Measurements from ENCODE around the gene UBN1. TPM values are rescaled to one million over a fixed set of nuclear protein-coding genes. Genes with fewer than 3 reads are reported as not detected.
"Not testable (repeated sequence)": the region's sequence is repeated elsewhere in the genome, so short reads cannot be mapped to it uniquely, and the experiment has no call there.

UBN1 gene
- total RNA-seq, 1 donor from 2014 or later: 50.1 TPM

DNA sequence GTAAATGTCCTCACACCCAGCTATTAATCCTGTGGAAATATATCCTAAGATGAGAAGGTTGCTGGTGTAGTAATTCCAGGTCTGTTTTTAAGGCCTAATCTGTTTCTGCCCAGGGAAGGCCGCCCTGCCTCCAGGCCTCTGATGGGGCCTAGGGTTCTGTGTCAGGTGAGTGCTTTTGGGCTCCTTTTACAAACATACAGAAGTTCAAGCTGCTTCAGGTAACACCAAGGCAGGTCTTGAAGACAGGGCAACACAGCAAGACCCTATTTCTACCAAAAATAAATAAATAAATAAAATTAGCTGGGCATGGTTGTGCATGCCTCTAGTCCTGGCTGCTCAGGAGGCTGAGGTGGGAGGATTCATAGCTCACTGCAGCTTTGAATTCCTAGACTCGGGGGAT lies 80.4 kb downstream of the UBN1 start:
- DNase-seq (ENCODE audit: extremely low read depth, low read depth, low spot score): no peak

DNA sequence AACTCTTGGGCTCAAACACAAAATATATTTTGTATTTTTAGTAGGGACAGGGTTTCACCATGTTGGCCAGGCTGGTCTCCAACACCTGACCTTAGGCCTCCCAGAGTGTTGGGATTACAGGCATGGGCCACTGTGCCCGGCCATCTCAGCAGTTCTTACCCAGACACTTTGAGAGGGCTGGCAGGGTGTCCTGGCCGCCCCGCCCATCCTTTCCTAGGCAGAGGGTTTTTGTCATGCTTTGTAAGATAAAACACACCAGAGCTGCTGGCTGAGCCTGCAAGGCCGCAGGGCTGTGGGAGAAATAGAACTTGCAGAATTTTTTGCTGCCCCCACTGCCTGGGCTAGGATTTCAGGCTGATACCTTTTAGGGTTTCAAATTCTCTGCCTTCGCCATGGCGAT lies 80.9 kb downstream of the UBN1 start:
- no peak for DNase-seq (ENCODE audit: extremely low read depth, low read depth, low spot score)

DNA sequence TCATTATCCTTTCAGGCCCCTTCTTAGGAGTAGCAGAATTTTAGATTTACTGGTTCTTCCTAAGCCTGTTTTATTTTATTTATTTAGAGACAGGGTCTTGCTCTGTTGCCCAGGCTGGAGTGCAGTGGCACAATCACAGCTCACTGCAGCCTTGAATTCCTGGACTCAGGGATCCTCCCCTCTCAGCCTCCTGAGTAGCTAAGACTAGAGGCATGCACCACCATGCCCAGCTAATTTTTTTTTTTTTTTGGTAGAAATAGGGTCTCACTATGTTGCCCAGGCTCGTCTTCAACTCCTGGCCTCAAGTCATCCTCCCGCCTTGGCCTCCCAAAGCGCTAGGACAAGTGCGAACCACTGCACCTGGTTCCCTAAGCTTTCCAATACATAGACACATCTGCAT lies 82.3 kb downstream of the UBN1 start:
- DNase-seq (ENCODE audit: extremely low read depth, low read depth, low spot score): not testable (repeated sequence)

DNA sequence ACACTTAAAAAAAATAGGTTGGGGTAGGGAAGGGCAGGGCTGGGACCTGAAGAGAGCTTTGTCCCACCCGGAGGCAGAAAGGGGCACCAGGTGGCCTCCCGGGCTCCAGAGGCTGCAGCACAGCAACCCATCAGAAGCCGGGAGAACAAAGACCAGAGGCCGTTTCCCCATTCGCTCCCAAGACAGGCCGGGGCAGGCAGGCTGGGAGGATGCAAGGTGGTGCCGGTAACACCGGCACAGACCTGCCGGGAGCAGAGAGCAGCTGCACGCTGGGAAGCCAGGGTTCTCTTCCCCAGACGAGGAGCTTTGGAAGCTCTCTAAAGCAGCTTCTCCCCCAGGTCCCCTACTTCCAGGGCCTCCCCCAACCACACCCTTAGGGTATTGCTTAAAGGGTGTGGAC lies 84.1 kb downstream of the UBN1 start:
- no peak for DNase-seq (ENCODE audit: extremely low read depth, low read depth, low spot score)

Other genes starting within 250 kb of the UBN1 start
- 9.9 and 19.7 TPM in 2 replicates for gene UBALD1, start 232.6 kb upstream of the UBN1 start, total RNA-seq
- 80.6 and 87.1 TPM in 2 replicates for gene MGRN1, start 222.7 kb upstream of the UBN1 start, total RNA-seq
- gene NUDT16L1, start 153.9 kb upstream of the UBN1 start, total RNA-seq: 32.9 and 36.5 TPM in 2 replicates
- 15.5 and 16.6 TPM in 2 replicates for gene ANKS3, start 113.2 kb upstream of the UBN1 start, total RNA-seq
- 0.68 and 1.8 TPM in 2 replicates for gene DNAAF8, start 112.9 kb upstream of the UBN1 start, total RNA-seq
- gene ZNF500, start 80.3 kb upstream of the UBN1 start, total RNA-seq: 8.7 and 11.3 TPM in 2 replicates
- gene SEPTIN12, start 59.1 kb upstream of the UBN1 start, total RNA-seq: not detected in 2 replicates
- gene SMIM22, start 52.1 kb upstream of the UBN1 start, total RNA-seq: not detected in 2 replicates
- gene ROGDI, start 44.8 kb upstream of the UBN1 start, total RNA-seq: 22.4 and 31.1 TPM in 2 replicates
- gene GLYR1, start 193 bp upstream of the UBN1 start, total RNA-seq: 50.8 and 57.7 TPM in 2 replicates
- 0.18 and 1.3 TPM in 2 replicates for gene PPL, start 89.7 kb downstream of the UBN1 start, total RNA-seq
- not detected in 2 replicates for gene SEC14L5, start 110.8 kb downstream of the UBN1 start, total RNA-seq
- 56.3 and 73.7 TPM in 2 replicates for gene NAGPA, start 186.5 kb downstream of the UBN1 start, total RNA-seq
- gene C16orf89, start 218.5 kb downstream of the UBN1 start, total RNA-seq: 0.35 TPM in 1 of 2 replicates, not detected in the other
- 26.4 and 27.7 TPM in 2 replicates for gene ALG1, start 224.4 kb downstream of the UBN1 start, total RNA-seq